ENCODE results near the gene TPD52L2. TPM values are rescaled to one million over a fixed set of nuclear protein-coding genes. Genes with fewer than 3 reads are reported as not detected.
A peak's percentile ranks its signal among the peaks of the same experiment; 100 is the strongest.

TPD52L2 gene
- total RNA-seq, 1 experiment from 2014 or later = 113 TPM

- Histone ChIP-seq H3K27me3 (ENCODE audit: control insufficient read depth, insufficient read depth, low read length) (no peaks in the 10 kb centered on the region), H3K9me3 (ENCODE audit: control insufficient read depth, insufficient read depth, low read depth, low read length) (no peaks in the 10 kb centered on the region), H3K27ac (ENCODE audit: low read length) (peak overlapping the region; percentile 78), H3K4me1 (ENCODE audit: control insufficient read depth, insufficient read depth, low read length) (peaks cover 13% of the 10 kb centered on the region), H3K4me3 (ENCODE audit: low read depth in 2 of 2, low read length in 2 of 2) (peak overlapping the region; percentile 24 to 40), H3K36me3 (ENCODE audit: control insufficient read depth, insufficient read depth, low read length) (no peaks in the 10 kb centered on the region)
- ChIA-PET CTCF (interaction anchor here (0.5 to 0.8 kb wide), 2 partner anchors 32 to 71 kb away, joined by 3 to 4 read pairs; no protein-coding TSS in a partner anchor), POLR2A (no interaction called here)
- in situ Hi-C loops (cut with HindIII; ENCODE audit: low pct_unique_long_range_greater_than_20kb, low sequenced_read_pairs) (no loop called here), intact Hi-C loops (cut with micrococcal nuclease; ENCODE audit: unreplicated experiment) (no loop called here)
- TF ChIP-seq SIN3A (IDR thresholded peaks at IDR 0.05; ENCODE audit: borderline replicate concordance, insufficient read depth, low read depth, low read length) = no peak
- TF ChIP-seq CTCF (IDR thresholded peaks at IDR 0.05) = no peak
- TF ChIP-seq TCF7L2 (IDR thresholded peaks at IDR 0.05; ENCODE audit: low read depth, low read length) = no peak
- no peak for TF ChIP-seq REST (IDR thresholded peaks at IDR 0.05; ENCODE audit: insufficient read depth in 1 of 2, low read depth in 2 of 2, low read length in 1 of 2)
- no peak for TF ChIP-seq POLR2AphosphoS5 (IDR thresholded peaks at IDR 0.05; ENCODE audit: low read depth, low read length)
- DNase-seq (ENCODE audit: low read depth, low spot score) (no peak), ATAC-seq (peak; percentile 65)
- no TSS peak for BruUV-seq (replicated peaks)
These were observed 45.7 kb upstream of the TPD52L2 start for GRCh38 chr20:63819224-63819921.

- intact Hi-C loops (cut with micrococcal nuclease; ENCODE audit: unreplicated experiment) = no loop called here
- TF ChIP-seq CTCF (IDR thresholded peaks at IDR 0.05) (no peak), SIN3A (IDR thresholded peaks at IDR 0.05; ENCODE audit: borderline replicate concordance, insufficient read depth, low read depth, low read length) (no peak), TCF7L2 (IDR thresholded peaks at IDR 0.05; ENCODE audit: low read depth, low read length) (no peak), POLR2AphosphoS5 (IDR thresholded peaks at IDR 0.05; ENCODE audit: low read depth, low read length) (no peak), REST (IDR thresholded peaks at IDR 0.05; ENCODE audit: insufficient read depth in 1 of 2, low read depth in 2 of 2, low read length in 1 of 2) (no peak)
These were observed 43.3 kb upstream of the TPD52L2 start for GRCh38 chr20:63821811-63822210.

More at GRCh38 chr20:63821811-63822210, 43.3 kb upstream of the TPD52L2 start:
- H3K9me3 ChIP-seq (ENCODE audit: control insufficient read depth, insufficient read depth, low read depth, low read length) = no peaks in the 10 kb centered on the region
- CTCF ChIA-PET = no interaction called here
- ATAC-seq (no peak), DNase-seq (ENCODE audit: low read depth, low spot score) (no peak)
- H3K27me3 ChIP-seq (ENCODE audit: control insufficient read depth, insufficient read depth, low read length) = no peaks in the 10 kb centered on the region
- H3K4me1 ChIP-seq (ENCODE audit: control insufficient read depth, insufficient read depth, low read length) = peaks cover 18% of the 10 kb centered on the region
- H3K36me3 ChIP-seq (ENCODE audit: control insufficient read depth, insufficient read depth, low read length) = no peaks in the 10 kb centered on the region
- no TSS peak for BruUV-seq (replicated peaks)
- 0 out of 2 replicates have a peak overlapping the region, but pooled peaks have one; percentile 3 for H3K27ac ChIP-seq (ENCODE audit: low read length)
- POLR2A ChIA-PET = no interaction called here
- in situ Hi-C loops (cut with HindIII; ENCODE audit: low pct_unique_long_range_greater_than_20kb, low sequenced_read_pairs) = no loop called here
- no peak overlapping the region for H3K4me3 ChIP-seq (ENCODE audit: low read depth in 2 of 2, low read length in 2 of 2)
